ENCODE measurements around the gene RALGAPA2.

GRCh38 chr20:20432618-20433286, 279.7 kb downstream of the RALGAPA2 start:
- TF ChIP-seq CTCF (IDR thresholded peaks at IDR 0.05; ENCODE audit: low read depth, low read length) (no peak), POLR2A (IDR thresholded peaks at IDR 0.05; ENCODE audit: extremely low read depth, insufficient read length) (no peak)
